ENCODE data around the gene MAP2K1.
"Not testable (repeated sequence)": the region's sequence is repeated elsewhere in the genome, so short reads cannot be mapped to it uniquely, and the experiment has no call there.

MAP2K1 gene

GRCh38 chr15:66480267-66480666, 93.6 kb downstream of the MAP2K1 start:
- no peak for DNase-seq

- no peak for DNase-seq
Observed at GRCh38 chr15:66481107-66481856, 94.6 kb downstream of the MAP2K1 start.

- no peak for DNase-seq
Observed at GRCh38 chr15:66482539-66482938, 95.8 kb downstream of the MAP2K1 start.

- DNase-seq = no peak
Observed at GRCh38 chr15:66483131-66483566, 96.4 kb downstream of the MAP2K1 start.

GRCh38 chr15:66484539-66485112, 97.9 kb downstream of the MAP2K1 start:
- no peak for DNase-seq

GRCh38 chr15:66486887-66487286, 100.2 kb downstream of the MAP2K1 start:
- no peak for DNase-seq

- DNase-seq = no peak
Observed at GRCh38 chr15:66488525-66488924, 101.8 kb downstream of the MAP2K1 start.

- DNase-seq = no peak
Observed at GRCh38 chr15:66489179-66489791, 102.6 kb downstream of the MAP2K1 start.

- no peak for DNase-seq
Observed at GRCh38 chr15:66491846-66492245, 105.1 kb downstream of the MAP2K1 start.

GRCh38 chr15:66494262-66494661, 107.5 kb downstream of the MAP2K1 start:
- DNase-seq = no peak

- no peak for DNase-seq
Observed at GRCh38 chr15:66496951-66497501, 110.3 kb downstream of the MAP2K1 start.

GRCh38 chr15:66497502-66498455, 111.1 kb downstream of the MAP2K1 start, which contains the start of gene SNAPC5:
TSS of gene SNAPC5 (minus strand) at chr15:66497762. CDS start at chr15:66497731, 31 bp downstream.
- peak; percentile 98 for DNase-seq

GRCh38 chr15:66498501-66499386, 112.0 kb downstream of the MAP2K1 start:
- DNase-seq = no peak

- DNase-seq = not testable (repeated sequence)
Observed at GRCh38 chr15:66500346-66500745, 113.6 kb downstream of the MAP2K1 start.

GRCh38 chr15:66502491-66502890, 115.8 kb downstream of the MAP2K1 start:
- no peak for DNase-seq

- DNase-seq = not testable (repeated sequence)
Observed at GRCh38 chr15:66503041-66503648, 116.4 kb downstream of the MAP2K1 start.

GRCh38 chr15:66503780-66504562, 117.3 kb downstream of the MAP2K1 start:
- DNase-seq = no peak

- DNase-seq = peak; percentile 84
Observed at GRCh38 chr15:66504563-66505429, 118.1 kb downstream of the MAP2K1 start, which contains the start of the genes RPL4 and ZWILCH. TSS of gene RPL4 (minus strand) at chr15:66504855. CDS start at chr15:66504790, 65 bp downstream. TSS of gene ZWILCH (plus strand) at chr15:66505326. CDS start at chr15:66505339, 13 bp downstream.

- no peak for DNase-seq
Observed at GRCh38 chr15:66505430-66505811, 118.7 kb downstream of the MAP2K1 start.
